DND-41 (cell line): ENCODE results near the gene ITGAE.

Experiments used
- ATAC-seq: fragments of 200-7000 bp; cut with Tn5 transposase; 3 replicates; pipeline ENCODE4 v1.9.1; 2021; ENCODE audit warnings: low read depth; ENCODE audit not compliant: insufficient read depth
- DNase-seq: peaks from one replicate; pipeline ENCODE4 v3.0.0-alpha.2; 2020
- H2AFZ ChIP-seq: 2 replicates; pipeline ENCODE4 v1.6.0; 2012; ENCODE audit warnings: low read depth, low read length
- H3K27ac ChIP-seq: 2 replicates; pipeline ENCODE4 v1.5.1; 2012; ENCODE audit warnings: low read length, inconsistent platforms
- H3K27me3 ChIP-seq: fragments of 200-600 bp; sonication (generic); 2 replicates; pipeline ENCODE4 v1.6.0; 2012; ENCODE audit warnings: low read length, mild to moderate bottlenecking, inconsistent platforms; ENCODE audit not compliant: insufficient read depth, poor library complexity
- H3K36me3 ChIP-seq: 2 replicates; pipeline ENCODE4 v1.5.1; 2012; ENCODE audit warnings: low read length, inconsistent platforms; ENCODE audit not compliant: insufficient read depth
- H3K4me1 ChIP-seq: 2 replicates; pipeline ENCODE4 v1.5.1; 2012; ENCODE audit warnings: mild to moderate bottlenecking, low read length; ENCODE audit not compliant: insufficient read depth
- H3K4me2 ChIP-seq: 2 replicates; pipeline ENCODE4 v1.6.0; 2012; ENCODE audit warnings: mild to moderate bottlenecking, moderate library complexity, low read length, inconsistent platforms; ENCODE audit not compliant: insufficient read depth
- H3K4me3 ChIP-seq, 2 experiments: fragments of 200-600 bp in 1 of 2; shearing (Covaris generic) in 1 of 2; 2 replicates each; pipeline ENCODE4 v1.5.1; 2012 to 2016; ENCODE audit warnings: inconsistent platforms in 2 of 2, low read length in 2 of 2, mild to moderate bottlenecking in 2 of 2, low read depth in 1 of 2, moderate library complexity in 1 of 2
- H3K79me2 ChIP-seq: 2 replicates; pipeline ENCODE4 v1.6.0; 2012; ENCODE audit warnings: low read length, inconsistent platforms; ENCODE audit not compliant: insufficient read depth
- H3K9ac ChIP-seq: 2 replicates; pipeline ENCODE4 v1.6.0; 2012; ENCODE audit warnings: low read depth, mild to moderate bottlenecking, inconsistent platforms, low read length, moderate library complexity
- H3K9me3 ChIP-seq: 2 replicates; pipeline ENCODE4 v1.5.1; 2012; ENCODE audit warnings: low read length, moderate library complexity, mild to moderate bottlenecking, inconsistent platforms; ENCODE audit not compliant: insufficient read depth, severe bottlenecking
- H4K20me1 ChIP-seq: 2 replicates; pipeline ENCODE4 v1.6.0; 2012; ENCODE audit warnings: low read length; ENCODE audit not compliant: insufficient read depth
- CTCF ChIP-seq: IDR thresholded peaks from 2 replicates; pipeline ENCODE4 v1.5.1; 2012; ENCODE audit warnings: borderline replicate concordance, low read length, moderate library complexity, mild to moderate bottlenecking; ENCODE audit not compliant: poor library complexity, severe bottlenecking; ENCODE audit errors: extremely low read depth
- EZH2 ChIP-seq: IDR thresholded peaks from 3 replicates; pipeline ENCODE4 v1.6.1; 2012; ENCODE audit warnings: borderline replicate concordance, low read depth, mild to moderate bottlenecking, moderate library complexity, low read length, inconsistent platforms; ENCODE audit not compliant: severe bottlenecking

Gene ITGAE

GRCh38 chr17:3681057-3681456 is 119.9 kb downstream of the ITGAE start:
- H3K27ac ChIP-seq, result no peak overlapping the region
- H3K27me3 ChIP-seq, result no peaks in the 10 kb centered on the region
- DNase-seq, result no peak
- H3K36me3 ChIP-seq, result no peaks in the 10 kb centered on the region
- H3K9me3 ChIP-seq, result no peaks in the 10 kb centered on the region
- H3K4me1 ChIP-seq, result no peaks in the 10 kb centered on the region
- ATAC-seq, result no peak
- H4K20me1 ChIP-seq, result no peaks in the 10 kb centered on the region; the same call in 1 of the 2 replicates
- H3K4me2 ChIP-seq, result no peak overlapping the region
- H2AFZ ChIP-seq, result no peak overlapping the region
- H3K4me3 ChIP-seq, result no peak overlapping the region
- H3K9ac ChIP-seq, result no peak overlapping the region
- no peak for TF ChIP-seq CTCF
- TF ChIP-seq EZH2, result no peak
- no peaks in the 10 kb centered on the region for H3K79me2 ChIP-seq

GRCh38 chr17:3679531-3680126 is 121.4 kb downstream of the ITGAE start:
- Histone ChIP-seq H3K9me3 (no peaks in the 10 kb centered on the region), H3K27ac (no peak overlapping the region), H2AFZ (no peak overlapping the region), H3K4me2 (no peak overlapping the region), H3K27me3 (no peaks in the 10 kb centered on the region), H3K9ac (no peak overlapping the region), H3K4me3 (no peak overlapping the region), H3K79me2 (no peaks in the 10 kb centered on the region), H3K36me3 (no peaks in the 10 kb centered on the region), H3K4me1 (no peaks in the 10 kb centered on the region), H4K20me1 (no peaks in the 10 kb centered on the region; the same call in 1 of the 2 replicates)
- TF ChIP-seq CTCF (no peak), EZH2 (no peak)
- DNase-seq (no peak), ATAC-seq (no peak)

- Histone ChIP-seq H3K27ac (no peak overlapping the region), H3K27me3 (no peaks in the 10 kb centered on the region), H3K4me2 (no peak overlapping the region), H3K79me2 (no peaks in the 10 kb centered on the region), H3K4me3 (no peak overlapping the region), H4K20me1 (no peaks in the 10 kb centered on the region; the same call in 1 of the 2 replicates), H3K9me3 (no peaks in the 10 kb centered on the region), H3K9ac (no peak overlapping the region), H3K36me3 (no peaks in the 10 kb centered on the region), H2AFZ (no peak overlapping the region), H3K4me1 (no peaks in the 10 kb centered on the region)
- DNase-seq, result no peak
- no peak for ATAC-seq
- TF ChIP-seq CTCF (no peak), EZH2 (no peak)
Measured at GRCh38 chr17:3678821-3679530, 122.0 kb downstream of the ITGAE start.
